Smooth muscle cell of the brain vasculature (primary cell): ENCODE data around the gene ZNF488.
A peak's percentile ranks its signal among the peaks of the same experiment; 100 is the strongest.

Experiments
- DNase-seq: peaks from one replicate; pipeline ENCODE4 v3.0.0-alpha.2; 2012; ENCODE audit warnings: low read depth, low spot score

The ZNF488 gene

DNA sequence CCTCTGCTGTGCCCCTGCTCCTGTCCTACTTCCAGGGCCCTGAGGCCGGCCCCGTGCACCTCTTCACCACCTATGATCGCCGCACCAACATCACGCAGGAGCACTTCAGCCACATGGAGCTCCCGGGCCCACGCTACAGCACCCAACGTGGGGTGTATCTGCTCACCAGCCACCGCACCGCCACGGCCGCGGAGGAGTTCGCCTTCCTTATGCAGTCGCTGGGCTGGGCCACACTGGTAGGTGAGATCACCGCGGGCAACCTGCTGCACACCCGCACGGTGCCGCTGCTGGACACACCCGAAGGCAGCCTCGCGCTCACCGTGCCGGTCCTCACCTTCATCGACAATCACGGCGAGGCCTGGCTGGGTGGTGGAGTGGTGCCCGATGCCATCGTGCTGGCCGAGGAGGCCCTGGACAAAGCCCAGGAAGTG lies 34.1 kb downstream of the ZNF488 start:
- DNase-seq = no peak

DNA sequence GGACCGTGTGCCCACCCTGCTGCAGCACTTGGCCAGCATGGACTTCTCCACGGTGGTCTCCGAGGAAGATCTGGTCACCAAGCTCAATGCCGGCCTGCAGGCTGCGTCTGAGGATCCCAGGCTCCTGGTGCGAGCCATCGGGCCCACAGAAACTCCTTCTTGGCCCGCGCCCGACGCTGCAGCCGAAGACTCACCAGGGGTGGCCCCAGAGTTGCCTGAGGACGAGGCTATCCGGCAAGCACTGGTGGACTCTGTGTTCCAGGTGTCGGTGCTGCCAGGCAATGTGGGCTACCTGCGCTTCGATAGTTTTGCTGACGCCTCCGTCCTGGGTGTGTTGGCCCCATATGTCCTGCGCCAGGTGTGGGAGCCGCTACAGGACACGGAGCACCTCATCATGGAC lies 34.6 kb downstream of the ZNF488 start:
- DNase-seq = no peak

DNA sequence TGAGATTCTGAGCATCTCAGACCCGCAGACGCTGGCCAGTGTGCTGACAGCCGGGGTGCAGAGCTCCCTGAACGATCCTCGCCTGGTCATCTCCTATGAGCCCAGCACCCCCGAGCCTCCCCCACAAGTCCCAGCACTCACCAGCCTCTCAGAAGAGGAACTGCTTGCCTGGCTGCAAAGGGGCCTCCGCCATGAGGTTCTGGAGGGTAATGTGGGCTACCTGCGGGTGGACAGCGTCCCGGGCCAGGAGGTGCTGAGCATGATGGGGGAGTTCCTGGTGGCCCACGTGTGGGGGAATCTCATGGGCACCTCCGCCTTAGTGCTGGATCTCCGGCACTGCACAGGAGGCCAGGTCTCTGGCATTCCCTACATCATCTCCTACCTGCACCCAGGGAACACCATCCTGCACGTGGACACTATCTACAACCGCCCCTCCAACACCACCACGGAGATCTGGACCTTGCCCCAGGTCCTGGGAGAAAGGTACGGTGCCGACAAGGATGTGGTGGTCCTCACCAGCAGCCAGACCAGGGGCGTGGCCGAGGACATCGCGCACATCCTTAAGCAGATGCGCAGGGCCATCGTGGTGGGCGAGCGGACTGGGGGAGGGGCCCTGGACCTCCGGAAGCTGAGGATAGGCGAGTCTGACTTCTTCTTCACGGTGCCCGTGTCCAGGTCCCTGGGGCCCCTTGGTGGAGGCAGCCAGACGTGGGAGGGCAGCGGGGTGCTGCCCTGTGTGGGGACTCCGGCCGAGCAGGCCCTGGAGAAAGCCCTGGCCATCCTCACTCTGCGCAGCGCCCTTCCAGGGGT lies 35.2 kb downstream of the ZNF488 start:
- DNase-seq = no peak

DNA sequence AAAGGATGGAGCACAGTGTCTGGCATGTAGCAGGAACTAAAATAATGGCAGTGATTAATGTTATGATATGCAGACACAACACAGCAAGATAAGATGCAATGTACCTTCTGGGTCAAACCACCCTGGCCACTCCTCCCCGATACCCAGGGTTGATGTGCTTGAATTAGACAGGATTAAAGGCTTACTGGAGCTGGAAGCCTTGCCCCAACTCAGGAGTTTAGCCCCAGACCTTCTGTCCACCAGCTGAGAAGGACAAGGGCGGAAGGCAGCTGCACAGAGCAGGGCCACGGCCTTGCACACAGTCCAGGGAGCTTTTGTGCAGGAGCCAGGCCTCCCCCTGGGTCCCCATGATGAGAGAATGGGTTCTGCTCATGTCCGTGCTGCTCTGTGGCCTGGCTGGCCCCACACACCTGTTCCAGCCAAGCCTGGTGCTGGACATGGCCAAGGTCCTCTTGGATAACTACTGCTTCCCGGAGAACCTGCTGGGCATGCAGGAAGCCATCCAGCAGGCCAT lies 35.9 kb downstream of the ZNF488 start, which contains the start of gene RBP3:
Gene RBP3, plus strand, starts transcription at position 226 of the 514 bp plus-strand sequence. Its CDS starts 122 bp downstream, at position 348.
- no peak for DNase-seq

DNA sequence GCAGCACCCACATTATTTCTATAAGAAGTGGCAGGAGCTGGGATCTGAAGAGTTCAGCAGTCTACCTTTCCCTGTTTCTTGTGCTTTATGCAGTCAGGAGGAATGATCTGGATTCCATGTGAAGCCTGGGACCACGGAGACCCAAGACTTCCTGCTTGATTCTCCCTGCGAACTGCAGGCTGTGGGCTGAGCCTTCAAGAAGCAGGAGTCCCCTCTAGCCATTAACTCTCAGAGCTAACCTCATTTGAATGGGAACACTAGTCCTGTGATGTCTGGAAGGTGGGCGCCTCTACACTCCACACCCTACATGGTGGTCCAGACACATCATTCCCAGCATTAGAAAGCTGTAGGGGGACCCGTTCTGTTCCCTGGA lies 36.8 kb downstream of the ZNF488 start:
- DNase-seq = no peak

DNA sequence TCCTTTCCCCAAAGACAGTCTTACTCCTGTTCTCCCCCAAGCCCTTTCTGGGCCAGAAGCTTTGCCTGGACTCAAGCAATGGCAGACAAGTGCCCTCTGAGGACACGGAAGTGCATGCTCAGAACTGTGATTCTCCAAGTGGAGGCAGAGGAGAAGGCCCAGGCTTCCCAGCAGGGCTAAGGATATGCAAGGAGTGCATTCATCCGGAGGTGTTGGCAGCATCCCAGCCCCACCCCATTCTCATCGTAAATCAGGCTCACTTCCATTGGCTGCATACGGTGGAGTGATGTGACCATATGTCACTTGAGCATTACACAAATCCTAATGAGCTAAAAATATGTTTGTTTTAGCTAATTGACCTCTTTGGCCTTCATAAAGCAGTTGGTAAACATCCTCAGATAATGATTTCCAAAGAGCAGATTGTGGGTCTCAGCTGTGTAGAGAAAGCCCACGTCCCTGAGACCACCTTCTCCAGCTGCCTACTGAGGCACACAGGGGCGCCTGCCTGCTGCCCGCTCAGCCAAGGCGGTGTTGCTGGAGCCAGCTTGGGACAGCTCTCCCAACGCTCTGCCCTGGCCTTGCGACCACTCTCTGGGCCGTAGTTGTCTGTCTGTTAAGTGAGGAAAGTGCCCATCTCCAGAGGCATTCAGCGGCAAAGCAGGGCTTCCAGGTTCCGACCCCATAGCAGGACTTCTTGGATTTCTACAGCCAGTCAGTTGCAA lies 37.4 kb downstream of the ZNF488 start:
- DNase-seq = no peak

DNA sequence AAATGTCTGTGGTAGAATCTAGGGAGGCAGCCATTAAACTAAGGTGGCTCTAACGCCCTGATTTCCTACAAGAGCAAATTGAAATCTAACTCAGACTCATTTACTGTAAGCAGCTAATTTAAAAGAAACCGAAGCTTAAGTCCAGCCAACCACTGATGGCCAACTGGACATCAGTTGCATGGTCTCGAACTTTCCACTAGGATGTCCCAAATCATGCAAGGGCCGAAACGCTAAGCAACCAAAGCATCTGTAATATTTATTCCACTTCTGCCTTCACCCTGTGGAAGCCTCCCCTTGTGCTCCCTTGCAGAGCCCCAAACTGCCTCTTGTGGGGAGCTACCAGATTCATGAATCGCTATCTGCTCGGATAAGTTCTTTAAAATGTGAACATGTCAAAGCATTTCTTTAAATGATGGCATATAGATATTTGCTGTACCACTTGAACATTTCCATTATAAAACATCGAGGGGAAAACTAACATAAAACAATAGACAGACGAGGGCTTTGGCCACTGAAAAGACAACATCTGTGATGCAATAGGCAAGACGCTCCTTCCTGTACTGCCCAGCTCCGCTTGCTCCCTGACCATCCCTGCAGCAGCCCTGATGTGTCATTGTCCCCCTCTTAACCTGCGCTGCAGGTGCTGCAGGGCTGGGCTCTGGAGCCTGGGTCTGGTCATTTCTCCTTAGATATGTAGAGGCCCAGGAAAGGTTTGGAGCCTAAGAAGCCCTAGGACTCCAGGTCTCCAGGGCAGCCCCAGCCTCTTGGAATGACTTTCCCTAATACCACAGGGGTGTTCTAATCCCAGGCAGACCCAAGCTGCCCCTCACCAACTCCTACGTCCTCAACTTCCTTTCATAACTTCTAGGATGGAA lies 38.9 kb downstream of the ZNF488 start:
- DNase-seq = no peak

DNA sequence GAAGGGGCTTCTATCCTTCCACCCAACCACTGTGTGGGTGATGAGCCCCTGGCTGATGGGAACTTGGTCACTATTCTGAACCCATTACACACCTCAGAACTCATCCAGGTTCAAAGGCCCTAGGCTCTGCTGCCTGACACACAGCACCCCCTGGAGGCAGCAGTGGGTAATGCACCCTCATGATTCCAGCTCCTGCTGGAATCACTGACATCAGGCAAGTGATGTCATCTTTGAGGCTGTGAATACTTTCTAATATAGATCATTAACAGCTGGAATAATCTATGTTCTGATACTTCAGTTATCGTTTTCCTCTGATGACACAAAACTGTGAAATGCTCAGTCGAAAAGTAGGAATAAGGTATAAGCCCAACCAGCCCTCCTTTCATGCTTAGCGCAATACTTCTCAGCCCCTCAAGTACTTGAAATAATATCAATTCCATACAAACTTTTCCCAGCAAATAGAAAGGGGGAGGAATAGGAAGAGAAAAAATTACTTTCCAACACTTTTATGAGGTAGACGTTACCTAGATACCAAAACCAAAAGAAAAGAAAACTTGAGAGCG lies 43.4 kb downstream of the ZNF488 start:
- peak; percentile 17 for DNase-seq

DNA sequence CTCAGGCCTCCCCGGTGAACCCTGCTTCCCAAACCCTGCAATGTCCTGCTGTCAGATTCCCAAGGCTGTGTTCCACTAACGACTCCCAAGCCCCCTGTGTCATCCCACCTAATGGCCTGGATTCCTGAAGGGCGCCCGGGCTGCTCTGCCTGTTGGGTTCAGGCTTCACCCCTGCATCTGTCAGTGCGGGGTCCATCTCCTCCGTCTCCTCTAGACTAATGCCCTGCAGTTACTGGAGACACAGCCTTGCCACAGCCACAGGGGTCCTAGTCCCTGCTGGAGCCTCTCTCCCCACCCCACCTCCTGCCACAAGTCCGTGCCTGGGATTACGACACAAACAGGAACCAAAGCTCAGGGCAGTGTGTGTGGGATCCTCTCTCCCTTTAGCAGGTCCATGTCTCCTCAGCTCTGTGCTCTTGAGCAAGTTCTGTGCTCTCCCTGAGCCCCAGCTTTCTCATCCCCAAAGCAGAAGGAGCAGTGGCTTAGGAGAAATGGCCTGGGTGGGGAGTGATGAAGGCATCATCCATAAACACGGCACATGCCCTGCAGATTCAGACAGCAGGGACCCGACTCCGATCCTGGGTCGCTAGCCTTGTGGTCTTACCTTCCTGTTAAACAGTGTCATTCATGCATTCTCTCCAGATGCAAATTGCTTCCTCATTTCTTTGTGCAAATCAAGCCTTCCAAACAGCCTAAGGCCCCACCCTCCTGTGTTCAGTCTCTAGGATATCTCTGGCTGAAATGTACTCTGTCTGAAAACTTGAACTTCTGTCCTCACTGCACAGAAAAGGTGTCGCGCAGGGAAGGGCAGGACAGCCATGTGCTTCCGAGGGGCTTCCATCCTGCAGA lies 44.1 kb downstream of the ZNF488 start:
- DNase-seq = no peak

DNA sequence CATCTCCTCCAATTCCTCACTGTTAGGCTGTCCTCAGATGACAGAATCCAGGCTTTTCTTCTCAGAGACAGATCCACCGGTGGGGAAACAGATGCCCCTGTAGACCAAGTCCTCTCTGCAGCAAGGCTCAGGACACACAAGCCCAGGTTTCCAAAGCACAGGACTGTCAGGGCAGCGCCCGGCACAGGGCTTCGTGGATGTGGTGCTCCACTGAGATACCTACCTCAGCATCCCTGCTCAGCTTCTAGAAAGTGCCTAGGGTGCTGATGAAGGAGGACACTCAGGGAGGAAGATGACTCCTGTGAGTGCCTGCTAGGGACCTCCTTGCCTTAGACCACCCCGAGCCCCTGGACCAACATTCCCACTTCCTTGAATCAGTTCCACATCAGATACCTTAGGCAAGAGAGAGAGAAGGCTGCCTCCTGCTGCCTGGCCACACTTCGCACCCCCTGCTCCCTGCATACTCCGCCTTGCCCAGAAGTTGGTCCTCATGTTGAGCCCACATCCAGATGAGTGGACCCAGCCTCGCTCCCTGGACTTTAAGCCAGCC lies 44.8 kb downstream of the ZNF488 start:
- no peak for DNase-seq

DNA sequence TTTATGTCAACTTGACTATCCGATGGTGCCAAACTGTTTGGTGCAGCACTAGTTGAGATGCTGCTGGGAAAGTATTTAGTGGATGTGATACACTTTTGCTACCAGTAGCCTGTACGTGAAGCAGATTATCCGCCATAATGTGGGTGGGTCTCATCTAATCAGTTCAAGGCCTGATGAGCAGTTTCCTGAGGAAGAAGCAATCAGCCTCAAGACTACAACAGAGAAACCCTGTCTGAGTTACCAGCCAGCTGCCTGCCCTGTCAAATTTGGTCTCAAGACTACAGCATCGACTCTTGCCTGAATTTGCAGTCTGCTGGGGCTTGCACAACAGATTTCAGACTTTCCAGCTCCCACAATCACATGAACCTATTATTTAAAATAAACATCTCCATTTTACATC lies 46.8 kb downstream of the ZNF488 start:
- no peak for DNase-seq

DNA sequence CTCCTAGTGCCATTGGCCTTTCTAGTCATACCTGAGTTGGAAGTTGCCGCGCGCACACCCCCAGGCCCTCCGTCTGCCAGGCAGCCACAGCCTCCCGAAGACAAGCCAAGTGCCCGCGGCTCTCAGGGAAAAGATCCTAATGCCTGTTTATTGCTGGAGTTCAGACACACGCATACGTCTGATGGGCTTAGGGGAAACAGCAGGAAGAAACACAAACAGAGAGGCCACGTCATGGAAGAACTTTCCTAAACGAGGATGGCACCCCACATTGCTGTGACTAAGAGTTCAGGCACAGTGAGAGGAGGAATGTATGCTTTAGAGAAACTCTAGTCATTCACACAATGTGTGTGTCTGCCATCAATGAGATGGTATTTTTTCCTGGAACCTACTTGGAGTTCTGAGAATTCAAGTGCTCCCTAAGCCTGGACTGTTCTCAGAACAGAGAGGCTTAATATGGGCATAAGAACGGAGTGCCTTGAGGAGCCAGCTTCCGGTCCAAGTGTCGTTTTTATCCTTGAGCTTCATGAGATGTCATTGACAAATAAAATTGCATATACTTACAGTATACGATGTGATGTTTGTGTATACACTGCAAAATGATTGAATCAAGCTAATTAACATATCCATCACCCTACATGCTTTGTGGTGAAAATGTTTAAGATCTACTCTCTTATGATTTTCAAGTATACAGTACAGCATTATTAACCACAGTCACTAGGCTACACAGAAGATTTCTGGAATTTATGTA lies 47.5 kb downstream of the ZNF488 start:
- DNase-seq = peak; percentile 66

DNA sequence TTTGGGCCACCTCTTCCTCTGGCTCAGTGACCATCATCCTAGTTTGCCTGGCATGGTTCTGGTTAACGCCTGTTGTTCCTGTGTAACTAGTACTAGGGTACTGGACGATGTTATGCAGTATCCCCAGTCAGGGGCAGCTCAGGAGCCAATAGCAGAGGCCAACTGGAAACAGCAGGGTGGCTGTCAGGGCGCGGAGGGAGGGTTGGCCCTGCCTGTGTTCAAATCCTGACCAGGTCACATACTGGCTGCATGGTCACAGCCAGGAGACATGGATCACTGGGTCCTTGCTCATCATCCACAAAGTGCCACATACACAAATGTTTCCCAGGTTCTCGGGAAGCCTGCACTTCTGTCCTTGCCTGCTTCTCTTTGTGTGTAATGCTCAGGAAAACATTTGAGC lies 48.2 kb downstream of the ZNF488 start:
- DNase-seq = no peak

DNA sequence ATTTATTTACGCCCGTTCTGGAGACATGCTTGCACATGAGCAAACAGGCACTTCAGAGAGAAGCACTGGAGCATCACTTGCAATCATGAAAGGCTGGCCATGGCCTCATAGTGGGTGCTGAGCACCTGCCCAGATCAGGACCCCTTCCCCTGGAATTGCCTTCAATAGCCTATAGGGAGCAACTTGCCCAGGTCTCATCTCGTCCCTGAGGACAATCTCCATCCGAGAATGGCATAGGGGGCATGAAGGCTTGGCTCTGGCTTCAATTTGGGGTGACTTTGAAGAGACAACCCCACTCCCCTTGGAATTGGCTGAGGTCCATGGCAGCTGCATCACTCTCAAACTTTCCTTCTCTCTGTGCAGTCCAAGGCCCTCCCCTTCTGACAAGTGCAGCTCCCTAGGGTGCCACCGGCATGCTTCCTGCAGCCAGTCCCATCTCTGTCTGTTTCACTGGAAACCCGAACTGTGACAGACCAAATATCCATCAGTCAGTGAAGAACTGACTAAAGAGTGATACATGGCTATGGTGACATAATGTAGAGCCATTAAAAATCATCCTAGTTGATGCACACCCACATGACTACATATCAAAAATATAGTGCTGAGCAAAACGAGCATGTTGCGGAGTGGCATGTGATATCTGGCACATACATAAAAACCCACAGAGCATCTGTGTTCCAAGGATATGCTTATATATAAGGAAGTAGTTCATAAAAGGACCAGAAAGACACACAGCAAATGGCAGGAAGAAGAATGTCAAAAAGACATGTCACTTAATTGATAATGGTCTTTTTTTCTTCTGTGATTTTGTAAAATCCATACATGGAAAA lies 49.4 kb downstream of the ZNF488 start:
- DNase-seq = no peak

DNA sequence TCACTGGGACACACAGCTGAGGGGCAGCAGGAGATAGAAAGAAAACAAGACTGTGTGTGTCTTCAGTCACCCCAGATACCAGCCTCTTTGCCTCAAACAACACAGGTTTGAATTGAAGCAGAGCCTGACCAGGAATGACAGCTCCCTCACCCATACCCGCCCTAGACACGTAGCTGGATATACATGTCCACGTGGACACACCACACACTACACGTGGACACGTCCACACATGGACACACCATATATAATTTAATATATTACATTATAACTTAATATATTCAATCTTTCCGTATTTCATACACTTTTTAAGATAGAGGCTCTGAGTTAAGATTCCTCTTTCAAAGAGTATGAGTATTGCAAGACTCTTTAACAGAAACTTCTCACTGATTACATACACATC lies 50.6 kb downstream of the ZNF488 start:
- no peak for DNase-seq

DNA sequence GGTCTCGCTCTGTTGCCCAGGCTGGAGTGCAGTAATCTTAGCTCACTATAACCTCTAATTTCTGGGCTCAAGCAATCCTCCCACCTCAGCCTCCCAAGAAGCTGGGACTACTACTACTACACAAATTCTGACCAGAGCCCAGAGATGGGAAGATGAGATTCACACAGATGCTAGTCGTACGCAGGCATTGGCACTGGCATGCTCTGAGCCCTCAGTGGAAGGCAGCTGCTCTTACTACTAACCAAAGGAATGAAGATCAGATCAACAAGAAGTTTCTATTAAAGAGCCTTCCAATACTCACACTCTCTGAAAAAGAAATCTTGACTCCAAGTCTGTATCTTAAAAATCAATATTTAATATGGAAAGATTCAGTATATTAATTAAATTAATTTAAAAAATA lies 51.1 kb downstream of the ZNF488 start:
- DNase-seq = no peak

DNA sequence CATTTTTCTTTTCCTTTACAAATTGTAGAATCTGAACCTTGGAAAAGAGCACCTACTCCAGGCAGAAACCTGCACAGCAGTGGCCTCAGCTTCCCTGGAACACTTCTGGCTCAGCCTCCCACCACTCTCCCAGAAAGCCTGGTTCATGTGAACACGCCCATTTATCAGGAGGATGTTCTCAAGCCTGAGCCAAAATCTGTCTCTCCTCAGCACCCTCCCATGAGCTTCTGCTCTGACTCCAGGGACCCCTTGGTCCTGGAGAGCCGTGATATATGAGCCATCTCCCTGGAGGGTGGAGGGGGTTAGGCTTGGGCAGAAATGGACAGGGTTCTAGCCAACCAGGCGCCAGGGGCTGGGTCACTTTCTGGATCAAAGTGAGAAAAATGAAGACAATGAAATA lies 51.7 kb downstream of the ZNF488 start:
- no peak for DNase-seq

DNA sequence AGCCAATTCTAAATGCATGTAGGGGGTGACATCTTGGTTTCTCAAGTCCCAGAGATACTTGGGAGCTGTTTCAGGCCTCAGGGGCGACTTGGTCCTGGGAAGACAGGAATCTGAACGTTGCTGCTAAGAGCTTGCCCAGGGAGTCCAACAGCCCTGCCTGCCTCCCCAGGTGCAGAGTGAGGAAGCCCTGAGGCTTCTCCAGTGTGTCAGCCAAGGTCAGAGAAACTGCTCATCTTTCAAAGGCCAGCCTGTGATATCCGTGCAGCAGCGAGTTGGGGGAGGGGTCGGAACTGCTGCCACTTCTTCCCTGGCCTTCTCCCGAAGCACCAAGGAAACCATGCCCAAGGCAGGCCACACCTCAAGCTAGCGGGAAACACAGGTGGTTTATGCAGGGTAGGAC lies 52.1 kb downstream of the ZNF488 start:
- no peak for DNase-seq

DNA sequence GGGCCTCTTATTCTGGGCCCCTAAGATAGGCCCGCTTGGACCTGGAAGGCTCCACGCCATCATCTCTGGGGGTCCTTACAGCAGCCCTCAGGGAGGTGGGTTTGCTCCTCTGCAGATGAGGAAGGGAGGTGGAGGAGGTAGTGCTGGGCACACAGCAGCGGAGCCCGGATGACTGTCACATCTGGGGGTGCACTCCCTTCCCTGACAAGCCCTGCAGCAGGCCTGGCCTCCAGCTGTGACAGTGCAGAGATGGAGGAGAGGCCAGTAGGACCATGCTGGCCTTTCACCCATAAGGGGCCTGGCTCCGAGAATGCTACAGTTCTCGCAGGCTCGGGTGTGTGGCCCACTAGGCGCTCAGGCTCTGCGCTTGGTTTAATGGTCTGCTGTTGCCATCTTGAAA lies 52.6 kb downstream of the ZNF488 start:
- no peak for DNase-seq
